Astrocyte (in vitro differentiated cells and primary cell): ENCODE results near the gene PAPPA2.

Experiments
- EZH2 ChIP-seq: IDR thresholded peaks from 2 replicates; pipeline ENCODE4 v1.6.1; 2012; ENCODE audit warnings: mild to moderate bottlenecking, low read length, inconsistent platforms; ENCODE audit not compliant: insufficient read depth
- TF ChIP-seq, protein P1 (sequence below): IDR thresholded peaks from 2 replicates; pipeline ENCODE4 v1.5.1; 2011; ENCODE audit warnings: low read depth, mild to moderate bottlenecking, inconsistent platforms, low read length, moderate library complexity; ENCODE audit not compliant: insufficient read depth

DNA sequence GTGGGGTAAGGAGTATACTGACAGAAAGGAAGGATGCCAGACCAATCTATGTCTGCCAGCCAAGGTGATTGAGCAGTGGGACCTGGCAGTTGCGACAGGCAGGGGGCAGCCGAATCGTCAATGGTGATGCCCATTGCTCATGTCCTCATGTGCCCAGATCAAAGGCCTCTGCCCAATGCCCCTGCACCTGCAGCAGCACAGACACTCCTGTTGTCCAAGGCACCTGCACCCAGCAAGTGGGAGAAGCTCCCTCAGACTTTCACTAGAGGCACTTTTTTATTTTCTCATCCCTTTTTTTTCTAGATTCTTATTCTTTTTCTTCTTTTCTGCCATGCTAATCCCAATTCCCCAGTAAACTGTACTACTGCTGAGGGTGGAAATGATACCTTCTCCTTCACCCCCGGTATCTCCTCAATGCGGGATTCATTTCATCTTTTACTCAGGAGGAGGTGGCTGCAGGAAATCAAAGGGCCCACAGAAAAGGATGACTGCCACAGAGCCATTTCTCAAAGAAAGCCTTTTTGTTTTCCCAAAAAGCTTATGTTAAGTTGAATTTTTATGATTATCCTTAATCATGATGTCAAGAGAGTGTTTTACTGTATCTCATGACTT lies 332.0 kb downstream of the PAPPA2 start:
- no peak for TF ChIP-seq EZH2
- TF ChIP-seq, protein P1, sequence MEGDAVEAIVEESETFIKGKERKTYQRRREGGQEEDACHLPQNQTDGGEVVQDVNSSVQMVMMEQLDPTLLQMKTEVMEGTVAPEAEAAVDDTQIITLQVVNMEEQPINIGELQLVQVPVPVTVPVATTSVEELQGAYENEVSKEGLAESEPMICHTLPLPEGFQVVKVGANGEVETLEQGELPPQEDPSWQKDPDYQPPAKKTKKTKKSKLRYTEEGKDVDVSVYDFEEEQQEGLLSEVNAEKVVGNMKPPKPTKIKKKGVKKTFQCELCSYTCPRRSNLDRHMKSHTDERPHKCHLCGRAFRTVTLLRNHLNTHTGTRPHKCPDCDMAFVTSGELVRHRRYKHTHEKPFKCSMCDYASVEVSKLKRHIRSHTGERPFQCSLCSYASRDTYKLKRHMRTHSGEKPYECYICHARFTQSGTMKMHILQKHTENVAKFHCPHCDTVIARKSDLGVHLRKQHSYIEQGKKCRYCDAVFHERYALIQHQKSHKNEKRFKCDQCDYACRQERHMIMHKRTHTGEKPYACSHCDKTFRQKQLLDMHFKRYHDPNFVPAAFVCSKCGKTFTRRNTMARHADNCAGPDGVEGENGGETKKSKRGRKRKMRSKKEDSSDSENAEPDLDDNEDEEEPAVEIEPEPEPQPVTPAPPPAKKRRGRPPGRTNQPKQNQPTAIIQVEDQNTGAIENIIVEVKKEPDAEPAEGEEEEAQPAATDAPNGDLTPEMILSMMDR, result no peak
